ENCODE data around the gene RRAGB.
A peak's percentile ranks its signal among the peaks of the same experiment; 100 is the strongest.
"Not testable (repeated sequence)": the region's sequence is repeated elsewhere in the genome, so short reads cannot be mapped to it uniquely, and the experiment has no call there.

Gene RRAGB

DNA sequence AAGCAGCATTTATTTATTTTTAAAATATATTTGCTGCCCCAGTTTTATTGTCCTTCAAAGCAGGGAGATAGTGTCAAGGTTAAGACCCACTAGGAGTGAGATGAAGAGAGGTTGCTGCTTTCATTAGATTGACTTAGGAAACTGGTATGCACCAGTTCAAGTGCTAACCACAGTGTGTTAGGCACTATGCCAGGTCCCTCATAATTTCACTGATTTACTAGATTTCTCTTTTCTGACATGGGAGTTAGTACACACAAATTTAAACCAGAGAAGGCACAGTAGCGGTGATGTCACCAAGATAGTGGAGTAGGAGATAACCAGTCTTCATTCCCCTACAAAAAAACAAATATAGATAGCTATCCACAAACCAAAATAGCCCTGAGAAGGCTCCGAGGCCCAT lies 14.3 kb downstream of the RRAGB start:
- H3K27ac Mint-ChIP-seq = no peak overlapping the region
- H3K9me3 Mint-ChIP-seq = no peaks in the 10 kb centered on the region
- no peak for DNase-seq
- peaks cover 53% of the 10 kb centered on the region for H3K36me3 Mint-ChIP-seq
- H3K4me1 Mint-ChIP-seq = no peaks in the 10 kb centered on the region
- H3K4me3 Mint-ChIP-seq = no peak overlapping the region
- CTCF ChIA-PET = no interaction called here
- H3K27me3 Mint-ChIP-seq = no peaks in the 10 kb centered on the region

DNA sequence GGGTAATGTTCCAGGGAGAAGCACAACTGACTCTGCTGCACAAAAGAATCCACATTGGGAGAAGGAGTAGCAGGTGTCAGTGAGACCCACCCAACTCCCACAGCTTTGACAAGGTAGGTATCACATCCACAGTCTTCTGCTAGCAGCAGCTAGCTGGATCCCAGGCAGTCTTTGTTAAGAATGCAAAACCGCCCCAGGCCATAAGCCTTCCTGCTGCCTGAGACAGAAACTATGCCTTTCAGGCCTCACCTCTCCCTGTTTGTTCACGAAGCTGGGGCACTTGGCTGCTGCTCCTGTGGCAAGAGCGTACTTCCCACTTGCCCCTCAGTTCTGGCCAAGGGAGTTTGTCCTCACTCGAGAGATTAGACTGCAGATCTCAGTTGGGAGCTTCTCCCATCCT lies 21.4 kb downstream of the RRAGB start:
- H3K27me3 Mint-ChIP-seq = no peaks in the 10 kb centered on the region
- no peak for DNase-seq
- no peaks in the 10 kb centered on the region for H3K9me3 Mint-ChIP-seq
- CTCF ChIA-PET = no interaction called here
- no peak overlapping the region for H3K4me3 Mint-ChIP-seq
- peaks cover 50% of the 10 kb centered on the region for H3K36me3 Mint-ChIP-seq
- H3K4me1 Mint-ChIP-seq = no peaks in the 10 kb centered on the region
- H3K27ac Mint-ChIP-seq = no peak overlapping the region

DNA sequence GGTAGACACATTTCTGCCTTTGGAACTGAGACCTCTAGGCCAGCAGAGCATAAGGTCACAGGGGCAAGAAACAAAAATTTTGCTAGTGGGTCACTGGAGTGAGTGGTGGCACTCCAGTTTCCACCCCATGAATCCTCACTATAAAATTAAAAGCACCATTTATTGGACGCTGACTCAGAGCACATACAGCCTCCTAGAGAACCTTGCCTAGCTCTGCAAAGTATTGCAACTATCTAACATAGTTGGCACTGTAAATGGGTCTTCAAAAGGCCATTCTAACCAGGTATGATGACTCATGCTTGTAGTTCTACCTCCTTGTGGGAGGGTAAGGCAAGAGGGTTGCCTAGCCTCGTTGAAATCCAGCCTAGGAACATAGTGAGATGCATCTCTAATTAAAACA lies 25.1 kb downstream of the RRAGB start:
- no peak for DNase-seq
- no peaks in the 10 kb centered on the region for H3K27me3 Mint-ChIP-seq
- CTCF ChIA-PET = no interaction called here
- no peaks in the 10 kb centered on the region for H3K9me3 Mint-ChIP-seq
- H3K4me1 Mint-ChIP-seq = no peaks in the 10 kb centered on the region
- no peak overlapping the region for H3K27ac Mint-ChIP-seq
- H3K36me3 Mint-ChIP-seq = peaks cover 39% of the 10 kb centered on the region
- no peak overlapping the region for H3K4me3 Mint-ChIP-seq

DNA sequence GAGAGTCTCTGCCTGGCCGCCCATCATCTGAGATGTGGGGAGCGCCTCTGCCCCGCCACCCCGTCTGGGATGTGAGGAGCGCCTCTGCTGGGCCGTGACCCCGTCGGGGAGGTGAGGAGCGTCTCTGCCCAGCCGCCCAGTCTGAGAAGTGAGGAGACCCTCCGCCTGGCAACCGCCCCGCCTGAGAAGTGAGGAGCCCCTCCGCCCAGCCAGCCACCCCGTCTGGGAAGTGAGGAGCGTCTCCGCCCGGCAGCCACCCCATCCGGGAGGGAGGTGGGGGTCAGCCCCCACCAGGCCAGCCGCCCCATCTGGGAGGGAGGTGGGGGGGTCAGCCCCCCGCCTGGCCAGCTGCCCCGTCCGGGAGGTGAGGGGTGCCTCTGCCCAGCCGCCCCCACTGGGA lies 30.9 kb downstream of the RRAGB start:
- CTCF ChIA-PET, H3K4me3 Mint-ChIP-seq, H3K27ac Mint-ChIP-seq, H3K27me3 Mint-ChIP-seq, DNase-seq, H3K9me3 Mint-ChIP-seq, H3K4me1 Mint-ChIP-seq: not testable (repeated sequence)
- peaks cover 11% of the 10 kb centered on the region for H3K36me3 Mint-ChIP-seq

DNA sequence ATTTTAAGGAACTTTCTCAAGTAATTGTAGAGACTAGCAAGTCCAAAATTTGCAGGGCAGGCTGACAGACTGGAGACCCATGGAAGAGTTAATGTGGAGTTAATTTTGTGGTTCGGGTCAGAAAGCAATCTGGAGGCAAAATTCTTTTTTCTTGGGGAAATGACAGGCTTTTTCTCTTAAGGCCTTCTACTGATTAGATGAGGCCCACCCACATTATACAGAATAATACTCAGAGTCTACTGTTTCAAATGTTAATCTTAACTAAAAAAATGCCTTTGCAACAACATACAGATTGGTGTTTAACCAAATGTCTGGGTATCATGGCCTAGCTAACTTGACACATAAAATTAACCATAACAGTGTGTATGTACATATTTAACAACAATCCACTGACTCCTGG lies 32.7 kb downstream of the RRAGB start:
- H3K27me3 Mint-ChIP-seq = no peaks in the 10 kb centered on the region
- no peak overlapping the region for H3K27ac Mint-ChIP-seq
- peaks cover 9% of the 10 kb centered on the region for H3K36me3 Mint-ChIP-seq
- no peak overlapping the region for H3K4me3 Mint-ChIP-seq
- no peaks in the 10 kb centered on the region for H3K4me1 Mint-ChIP-seq
- H3K9me3 Mint-ChIP-seq = no peaks in the 10 kb centered on the region
- CTCF ChIA-PET = no interaction called here
- no peak for DNase-seq

DNA sequence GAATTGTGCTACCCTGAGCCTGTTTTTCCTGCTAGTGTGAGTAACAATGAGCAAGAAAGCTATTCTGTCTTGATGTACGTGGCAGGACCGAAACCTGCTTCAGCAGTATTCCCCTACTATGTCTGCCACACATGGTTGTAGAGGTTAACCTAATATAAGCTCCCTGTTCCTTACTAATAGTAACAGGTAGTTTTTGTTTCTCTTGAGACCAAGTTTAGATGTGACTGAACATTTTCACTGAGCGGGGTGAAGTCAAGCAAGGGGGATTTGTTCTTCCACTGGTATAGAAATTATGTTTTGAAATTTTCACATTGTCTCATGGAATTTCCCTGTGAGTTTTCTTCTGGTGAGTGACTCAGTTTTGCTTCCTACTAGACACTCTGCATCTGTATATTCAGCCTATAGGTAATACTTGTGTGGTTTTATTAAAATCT lies 37.3 kb downstream of the RRAGB start:
- Mint-ChIP-seq H3K4me3 (no peak overlapping the region), H3K36me3 (peaks cover 19% of the 10 kb centered on the region), H3K4me1 (no peaks in the 10 kb centered on the region), H3K27ac (no peak overlapping the region), H3K9me3 (no peaks in the 10 kb centered on the region), H3K27me3 (no peaks in the 10 kb centered on the region)
- CTCF ChIA-PET = no interaction called here
- no peak for DNase-seq

DNA sequence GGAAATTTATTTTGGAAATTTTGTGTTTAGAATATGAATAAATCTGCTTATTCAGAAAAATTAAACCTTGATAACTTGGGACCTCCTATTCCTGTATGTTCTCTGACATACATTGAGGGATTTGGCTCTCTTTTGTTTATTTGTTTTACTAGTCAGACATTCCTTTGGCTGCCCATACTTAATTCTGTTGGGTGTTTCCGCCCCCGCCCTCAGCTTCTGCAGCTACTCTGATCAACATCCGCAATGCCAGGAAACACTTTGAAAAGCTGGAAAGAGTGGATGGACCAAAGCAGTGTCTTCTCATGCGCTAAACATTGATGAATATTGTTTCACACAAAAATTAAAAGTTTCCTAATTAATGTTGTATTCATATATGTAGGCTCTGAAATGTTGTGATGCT lies 40.5 kb downstream of the RRAGB start:
- Mint-ChIP-seq H3K27me3 (no peaks in the 10 kb centered on the region), H3K36me3 (peaks cover 20% of the 10 kb centered on the region), H3K9me3 (no peaks in the 10 kb centered on the region), H3K4me1 (no peaks in the 10 kb centered on the region), H3K4me3 (no peak overlapping the region), H3K27ac (no peak overlapping the region)
- no peak for DNase-seq
- CTCF ChIA-PET = no interaction called here

DNA sequence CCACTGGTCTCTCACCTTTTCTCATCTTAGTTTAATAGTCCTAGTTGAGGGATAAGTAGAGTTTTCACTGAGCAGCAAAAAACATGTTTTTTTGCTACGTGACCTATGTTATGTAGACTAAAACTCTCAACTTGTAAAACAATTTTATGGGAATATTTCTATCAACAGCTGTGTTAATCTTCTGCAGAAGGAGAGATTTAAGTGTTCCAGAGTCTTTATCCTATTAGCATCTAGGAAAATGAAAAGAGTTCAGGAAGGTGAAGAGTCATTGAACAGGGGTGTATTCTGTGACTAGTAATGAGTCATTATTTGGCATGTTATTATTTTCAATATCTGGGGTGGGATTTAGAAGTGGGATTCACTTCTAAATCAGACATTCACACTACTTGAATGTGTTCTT lies 41.9 kb downstream of the RRAGB start:
- H3K4me1 Mint-ChIP-seq = no peaks in the 10 kb centered on the region
- no peak overlapping the region for H3K27ac Mint-ChIP-seq
- CTCF ChIA-PET = no interaction called here
- H3K27me3 Mint-ChIP-seq = no peaks in the 10 kb centered on the region
- peaks cover 24% of the 10 kb centered on the region for H3K36me3 Mint-ChIP-seq
- no peak for DNase-seq
- no peak overlapping the region for H3K4me3 Mint-ChIP-seq
- H3K9me3 Mint-ChIP-seq = no peaks in the 10 kb centered on the region

DNA sequence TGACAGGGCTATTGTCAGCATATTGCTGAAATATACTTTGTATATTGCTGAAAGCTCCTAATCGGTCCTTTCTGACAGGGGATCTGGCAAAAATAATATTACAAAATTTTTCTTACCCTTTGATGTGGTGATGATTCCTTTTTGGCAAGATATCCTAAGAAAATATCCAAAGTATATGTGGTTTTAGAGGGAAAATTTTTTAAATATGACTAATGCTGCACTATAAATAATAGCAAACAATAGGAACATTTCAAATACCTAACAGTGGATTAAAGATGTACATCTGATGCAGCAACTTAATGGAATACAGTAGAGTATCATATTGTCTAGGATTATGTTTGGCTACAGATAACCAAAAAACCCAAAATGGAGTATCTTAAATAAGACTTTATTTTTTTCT lies 49.6 kb downstream of the RRAGB start:
- peaks cover 6% of the 10 kb centered on the region for H3K36me3 Mint-ChIP-seq
- H3K9me3 Mint-ChIP-seq = no peaks in the 10 kb centered on the region
- H3K27ac Mint-ChIP-seq = no peak overlapping the region
- no peaks in the 10 kb centered on the region for H3K27me3 Mint-ChIP-seq
- DNase-seq = no peak
- CTCF ChIA-PET = no interaction called here
- no peak overlapping the region for H3K4me3 Mint-ChIP-seq
- H3K4me1 Mint-ChIP-seq = no peaks in the 10 kb centered on the region

DNA sequence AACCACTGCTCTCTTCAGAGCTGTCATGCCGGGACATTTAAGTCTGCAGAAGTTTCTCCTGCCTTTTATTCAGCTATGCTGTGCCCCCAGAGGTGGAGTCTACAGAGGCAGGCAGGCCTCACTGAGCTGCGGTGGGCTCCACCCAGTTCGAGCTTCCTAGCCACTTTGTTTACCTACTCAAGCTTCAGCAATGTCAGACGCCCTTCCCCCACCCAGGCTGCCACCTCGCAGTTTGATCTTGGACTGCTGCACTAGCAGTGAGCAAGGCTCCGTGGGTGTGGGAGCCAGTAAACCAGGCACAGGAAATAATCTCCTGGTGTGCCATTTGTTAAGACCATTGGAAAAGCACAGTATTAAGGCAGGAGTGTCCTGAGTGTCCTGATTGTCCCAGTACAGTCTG lies 56.9 kb downstream of the RRAGB start:
- CTCF ChIA-PET, H3K9me3 Mint-ChIP-seq, H3K4me1 Mint-ChIP-seq, H3K4me3 Mint-ChIP-seq, H3K36me3 Mint-ChIP-seq, H3K27me3 Mint-ChIP-seq: not testable (repeated sequence)
- peak; percentile 21 for DNase-seq
- H3K27ac Mint-ChIP-seq = peak overlapping the region; percentile 49

DNA sequence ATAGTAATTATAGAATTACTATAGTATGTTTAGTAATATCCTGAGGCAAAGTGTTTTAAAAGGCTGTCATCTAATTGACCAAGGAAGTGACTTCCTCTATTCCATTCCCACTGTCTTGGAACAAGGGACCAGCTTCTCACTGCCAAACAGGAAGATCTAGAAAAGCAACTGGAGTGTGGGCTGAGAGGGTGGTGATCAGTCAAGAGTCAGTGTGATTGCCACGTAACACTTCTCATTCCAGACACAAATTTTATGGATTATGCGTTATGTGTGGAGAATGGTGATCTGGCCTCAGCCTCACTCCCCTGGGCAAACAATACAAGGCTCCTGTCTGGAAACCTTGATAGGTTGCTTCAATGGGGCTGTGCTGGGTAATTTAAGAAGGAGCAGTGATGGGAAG lies 60.0 kb downstream of the RRAGB start:
- Mint-ChIP-seq H3K4me3 (no peak overlapping the region), H3K9me3 (peaks cover 2% of the 10 kb centered on the region), H3K4me1 (no peaks in the 10 kb centered on the region), H3K27ac (no peak overlapping the region), H3K27me3 (no peaks in the 10 kb centered on the region), H3K36me3 (no peaks in the 10 kb centered on the region)
- CTCF ChIA-PET = no interaction called here
- DNase-seq = no peak

DNA sequence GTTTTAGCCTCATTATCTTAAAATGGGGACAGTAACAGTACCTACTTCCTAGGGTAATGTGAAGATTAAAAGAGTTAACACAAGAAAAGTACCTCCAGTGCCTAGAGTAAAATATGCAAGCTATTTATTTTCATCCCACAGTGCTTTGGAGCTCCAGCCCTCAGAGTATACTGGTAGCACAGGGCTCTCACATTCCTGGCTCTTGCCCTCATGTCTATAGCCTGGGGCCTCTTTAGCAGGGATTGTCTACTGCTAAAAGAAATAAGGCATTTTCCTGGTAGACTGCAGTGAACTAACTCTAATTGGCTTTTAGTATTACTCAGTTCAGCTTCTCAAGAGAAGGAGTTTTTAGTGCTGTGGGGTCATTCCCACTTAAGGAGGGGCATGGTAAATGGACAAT lies 60.8 kb downstream of the RRAGB start:
- Mint-ChIP-seq H3K4me3 (no peak overlapping the region), H3K9me3 (peaks cover 2% of the 10 kb centered on the region), H3K4me1 (no peaks in the 10 kb centered on the region), H3K27ac (no peak overlapping the region), H3K27me3 (no peaks in the 10 kb centered on the region), H3K36me3 (no peaks in the 10 kb centered on the region)
- CTCF ChIA-PET = no interaction called here
- DNase-seq = no peak

DNA sequence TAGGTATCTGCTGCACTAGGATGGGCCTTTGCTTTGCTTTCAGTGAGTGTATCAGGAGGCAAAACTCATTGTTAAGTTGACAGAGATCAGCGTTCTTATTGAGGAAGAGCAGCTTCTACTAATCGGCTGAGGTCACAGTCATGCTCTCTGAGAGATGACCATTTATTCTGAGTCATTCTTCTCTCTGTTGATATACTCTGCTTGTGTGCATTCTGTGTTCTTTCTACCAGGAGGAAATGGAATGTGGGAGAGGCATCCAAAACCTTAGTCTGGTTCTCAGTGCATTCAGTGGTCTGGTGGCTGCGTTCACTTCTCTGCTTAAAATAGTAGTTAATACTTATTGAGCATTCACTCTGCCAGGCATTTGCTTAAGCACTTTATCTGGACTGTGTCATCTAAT lies 66.2 kb downstream of the RRAGB start:
- Mint-ChIP-seq H3K27me3 (no peaks in the 10 kb centered on the region), H3K4me3 (no peak overlapping the region), H3K4me1 (no peaks in the 10 kb centered on the region), H3K36me3 (no peaks in the 10 kb centered on the region), H3K27ac (no peak overlapping the region), H3K9me3 (peaks cover 2% of the 10 kb centered on the region)
- CTCF ChIA-PET = no interaction called here
- DNase-seq = no peak

DNA sequence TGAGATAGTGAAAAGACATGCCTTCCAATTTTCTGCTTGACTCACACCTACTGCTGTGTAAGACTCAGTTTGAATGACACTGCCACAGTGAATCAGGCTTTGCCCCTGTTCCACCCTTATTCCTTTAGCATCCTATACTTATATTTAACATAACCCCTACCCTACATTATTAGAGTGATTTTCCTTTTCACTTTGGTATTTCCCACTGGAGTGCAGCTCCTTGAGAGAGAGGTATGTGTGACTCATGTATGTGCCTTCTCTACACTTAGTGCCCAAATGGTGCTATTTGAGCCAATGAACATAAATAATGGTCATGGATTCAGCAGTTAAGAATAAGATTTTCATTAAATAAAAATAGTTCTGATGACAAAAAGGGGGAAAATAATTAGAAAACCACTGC lies 69.5 kb downstream of the RRAGB start:
- no peaks in the 10 kb centered on the region for H3K27me3 Mint-ChIP-seq
- CTCF ChIA-PET = no interaction called here
- no peak overlapping the region for H3K4me3 Mint-ChIP-seq
- no peak for DNase-seq
- no peaks in the 10 kb centered on the region for H3K36me3 Mint-ChIP-seq
- H3K27ac Mint-ChIP-seq = no peak overlapping the region
- no peaks in the 10 kb centered on the region for H3K4me1 Mint-ChIP-seq
- no peaks in the 10 kb centered on the region for H3K9me3 Mint-ChIP-seq

DNA sequence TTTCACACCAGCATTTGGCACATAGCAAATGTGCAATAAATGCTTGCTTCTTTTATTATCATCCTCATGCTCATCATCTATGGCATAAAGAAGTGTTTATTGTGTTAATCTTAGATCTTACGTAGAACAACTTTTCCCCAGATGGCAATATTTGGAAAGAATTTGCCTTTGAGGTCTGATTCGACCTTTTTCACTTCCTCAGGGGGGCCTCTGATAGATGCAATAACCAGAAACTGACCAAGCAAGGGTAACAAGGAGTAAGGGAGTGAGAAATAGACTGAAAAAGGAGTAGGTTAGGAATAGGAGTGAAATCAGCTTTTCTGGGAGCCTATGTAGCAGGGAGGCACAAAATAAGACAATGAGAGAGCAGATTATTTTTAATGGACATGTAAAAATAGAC lies 70.2 kb downstream of the RRAGB start:
- no peaks in the 10 kb centered on the region for H3K4me1 Mint-ChIP-seq

DNA sequence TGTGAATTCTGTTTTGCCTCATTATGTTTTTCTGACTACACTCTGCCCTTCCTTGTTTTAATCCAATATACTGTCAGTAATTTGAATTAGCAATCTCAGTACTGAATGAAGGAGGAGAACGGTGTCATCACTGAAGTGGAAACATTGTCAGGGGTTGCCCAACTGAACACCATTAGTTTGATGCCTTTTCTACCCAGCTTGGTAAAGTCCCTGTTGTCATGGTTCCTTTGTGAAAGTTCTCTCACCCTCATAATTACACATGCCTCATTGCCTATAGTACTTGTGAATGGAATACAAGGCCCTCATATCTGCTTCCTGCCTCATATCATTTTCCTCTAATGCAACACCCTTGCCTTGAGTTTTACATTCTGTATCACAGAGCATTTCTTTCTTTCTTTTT lies 76.9 kb downstream of the RRAGB start:
- CTCF ChIA-PET = no interaction called here
- Mint-ChIP-seq H3K4me1 (no peaks in the 10 kb centered on the region), H3K36me3 (no peaks in the 10 kb centered on the region), H3K4me3 (no peak overlapping the region), H3K9me3 (peaks cover 1% of the 10 kb centered on the region), H3K27ac (no peak overlapping the region), H3K27me3 (no peaks in the 10 kb centered on the region)
- DNase-seq = no peak

More for the DNA sequence above, 70.2 kb downstream of the RRAGB start:
- Mint-ChIP-seq H3K27ac (no peak overlapping the region), H3K36me3 (no peaks in the 10 kb centered on the region), H3K4me3 (no peak overlapping the region), H3K9me3 (no peaks in the 10 kb centered on the region), H3K27me3 (no peaks in the 10 kb centered on the region)
- CTCF ChIA-PET = no interaction called here
- DNase-seq = no peak
